IMR-90 (cell line): ENCODE measurements around the gene KMT2B. TPM values are rescaled to one million over a fixed set of nuclear protein-coding genes. Genes with fewer than 3 reads are reported as not detected.

Experiments used
- ATAC-seq: fragments of 200-7000 bp; cut with Tn5 transposase; 2 replicates; pipeline ENCODE4 v1.9.1; 2020; ENCODE audit warnings: low read depth, mild to moderate bottlenecking, moderate library complexity
- BruUV-seq: library from RNA; stranded (reverse); fragments of 400-500 nt; replicated peaks from 2 replicates; lab custom pipeline; 2021; lab: Mats Ljungman, UMichigan
- CTCF ChIA-PET: fragments of 300-600 bp; formaldehyde crosslinking; extraction: SDS; loops from one replicate; lab custom pipeline; 2021; ENCODE audit warnings: antibody characterized with exemption; lab: Yijun Ruan, JAX
- POLR2A ChIA-PET: fragments of 300-600 bp; sonication (Branson Sonifier 250); formaldehyde crosslinking; loops from one replicate; lab custom pipeline; 2022; ENCODE audit warnings: antibody characterized with exemption; ENCODE audit not compliant: unreplicated experiment; lab: Charles Lee
- DNase-seq: peaks from one replicate; pipeline ENCODE4 v3.0.0; 2013
- H2AFZ ChIP-seq: replicated peaks from 2 replicates; pipeline ENCODE3; 2013; ENCODE audit warnings: low read length, mild to moderate bottlenecking; ENCODE audit not compliant: poor library complexity
- H2AK5ac ChIP-seq: 2 replicates; pipeline ENCODE4 v1.6.1; 2013; ENCODE audit warnings: low read depth, low read length, inconsistent platforms
- H2AK9ac ChIP-seq: replicated peaks from 2 replicates; pipeline ENCODE3; 2013; ENCODE audit warnings: mild to moderate bottlenecking, low read depth, low read length, moderate library complexity; ENCODE audit not compliant: poor library complexity
- H2BK120ac ChIP-seq: 2 replicates; pipeline ENCODE4 v1.6.1; 2013; ENCODE audit warnings: low read depth, low read length, inconsistent platforms
- H2BK15ac ChIP-seq: 3 replicates; pipeline ENCODE4 v1.6.1; 2013; ENCODE audit warnings: low read depth, low read length, inconsistent platforms
- H2BK20ac ChIP-seq: 2 replicates; pipeline ENCODE4 v1.6.1; 2013; ENCODE audit warnings: low read depth, mild to moderate bottlenecking, inconsistent platforms, low read length, moderate library complexity
- H2BK5ac ChIP-seq: 2 replicates; pipeline ENCODE4 v1.6.1; 2013; ENCODE audit warnings: mild to moderate bottlenecking, low read depth, low read length, inconsistent platforms; ENCODE audit not compliant: poor library complexity, severe bottlenecking
- H3K14ac ChIP-seq: replicated peaks from 2 replicates; pipeline ENCODE4 v1.6.1; 2013; ENCODE audit warnings: low read depth, low read length, inconsistent platforms
- H3K18ac ChIP-seq: 2 replicates; pipeline ENCODE4 v1.6.1; 2013; ENCODE audit warnings: low read depth, low read length, control low read depth
- H3K23ac ChIP-seq: 2 replicates; pipeline ENCODE4 v1.6.1; 2013; ENCODE audit warnings: low read depth, low read length, inconsistent platforms
- H3K27ac ChIP-seq: 2 replicates; pipeline ENCODE4 v1.5.1; 2013; ENCODE audit warnings: mild to moderate bottlenecking, control low read depth, low read length; ENCODE audit not compliant: insufficient read depth
- H3K27me3 ChIP-seq: 2 replicates; pipeline ENCODE4 v1.6.1; 2013; ENCODE audit warnings: low read length; ENCODE audit not compliant: control insufficient read depth, insufficient read depth
- H3K36me3 ChIP-seq: 2 replicates; pipeline ENCODE4 v1.6.1; 2013; ENCODE audit warnings: low read length, mixed read lengths; ENCODE audit not compliant: control insufficient read depth, insufficient read depth
- H3K4ac ChIP-seq: 2 replicates; pipeline ENCODE4 v1.6.1; 2013; ENCODE audit warnings: low read depth, low read length, inconsistent platforms
- H3K4me1 ChIP-seq: 2 replicates; pipeline ENCODE4 v1.6.1; 2013; ENCODE audit warnings: low read length, mixed read lengths; ENCODE audit not compliant: control insufficient read depth, insufficient read depth
- H3K4me2 ChIP-seq: 2 replicates; pipeline ENCODE4 v1.6.1; 2013; ENCODE audit warnings: low read depth, mild to moderate bottlenecking, control low read depth, low read length, moderate library complexity
- H3K4me3 ChIP-seq: 2 replicates; pipeline ENCODE4 v1.5.1; 2013; ENCODE audit warnings: low read depth, mild to moderate bottlenecking, control low read depth, low read length, moderate library complexity; ENCODE audit not compliant: insufficient read depth
- H3K56ac ChIP-seq: 2 replicates; pipeline ENCODE4 v1.6.1; 2013; ENCODE audit warnings: low read length, inconsistent platforms; ENCODE audit not compliant: insufficient read depth; ENCODE audit errors: extremely low read depth
- H3K79me1 ChIP-seq, 2 experiments: 2 replicates each; pipeline ENCODE4 v1.6.1; 2013; ENCODE audit warnings: low read length in 2 of 2, inconsistent platforms in 1 of 2, low read depth in 1 of 2
- H3K9ac ChIP-seq: 2 replicates; pipeline ENCODE4 v1.6.1; 2013; ENCODE audit warnings: low read depth, low read length, control low read depth
- H3K9me1 ChIP-seq: 2 replicates; pipeline ENCODE4 v1.6.1; 2013; ENCODE audit warnings: low read length, inconsistent platforms; ENCODE audit not compliant: insufficient read depth
- H3K9me3 ChIP-seq: 2 replicates; pipeline ENCODE4 v1.6.1; 2013; ENCODE audit warnings: low read length; ENCODE audit not compliant: control insufficient read depth, insufficient read depth
- H4K20me1 ChIP-seq: 2 replicates; pipeline ENCODE4 v1.6.1; 2013; ENCODE audit warnings: low read length, inconsistent platforms; ENCODE audit not compliant: insufficient read depth
- H4K5ac ChIP-seq: 2 replicates; pipeline ENCODE4 v1.6.1; 2013; ENCODE audit warnings: mild to moderate bottlenecking, low read depth, low read length, control low read depth
- H4K8ac ChIP-seq, 2 experiments: 2 replicates each; pipeline ENCODE4 v1.6.1; 2013; ENCODE audit warnings: low read depth in 2 of 2, low read length in 2 of 2, control low read depth in 1 of 2, inconsistent platforms in 1 of 2
- H4K91ac ChIP-seq: 2 replicates; pipeline ENCODE4 v1.6.1; 2013; ENCODE audit warnings: low read depth, low read length, inconsistent platforms; ENCODE audit not compliant: insufficient read depth
- BHLHE40 ChIP-seq: fragments of 150-350 bp; IDR thresholded peaks from 2 replicates; pipeline ENCODE4 v1.6.1; 2016; ENCODE audit warnings: mild to moderate bottlenecking, low read depth, low read length
- MAFK ChIP-seq: IDR thresholded peaks from 2 replicates; pipeline ENCODE4 v1.6.1; 2012; ENCODE audit warnings: low read depth, low read length, improper control_type of control experiment
- NFE2L2 ChIP-seq: fragments of 150-350 bp; IDR thresholded peaks from 2 replicates; pipeline ENCODE4 v1.6.1; 2016; ENCODE audit warnings: low read depth, mild to moderate bottlenecking, low read length
- RFX5 ChIP-seq: IDR thresholded peaks from 2 replicates; pipeline ENCODE4 v1.8.0; 2012; ENCODE audit warnings: low read depth, mild to moderate bottlenecking, low read length, moderate library complexity
- WGBS, 2 experiments: methylation state at CpG; one replicate each; pipeline versions ENCODE4 v1.1.5 to v1.1.7; 2013; ENCODE audit warnings: missing lambda C conversion rate in 2 of 2; ENCODE audit not compliant: insufficient read length in 1 of 2; ENCODE audit errors: extremely low coverage in 2 of 2; 5-methylcytosine and 5-hydroxymethylcytosine counted together
- dilution Hi-C: fragments of 300-500 bp; cut with HindIII; formaldehyde crosslinking; loops from one replicate; pipeline ENCODE4 v1.14.3; 2018; ENCODE audit warnings: low sequenced_read_pairs; ENCODE audit not compliant: unreplicated experiment
- in situ Hi-C: fragments of 300-500 bp; cut with MboI; formaldehyde crosslinking; loops from 3 replicates; pipeline ENCODE4 v1.14.3; 2019; ENCODE audit warnings: low sequenced_read_pairs, inconsistent platforms, mixed read lengths
- intact Hi-C: fragments of 100-400 bp; cut with micrococcal nuclease; formaldehyde crosslinking; loops from 2 replicates; pipeline ENCODE4 v1.10.0; 2022
- polyA plus RNA-seq, 3 experiments: library from polyadenylated mRNA; depleted of rRNA; stranded (reverse); fragments of >200 nt; gene quantifications; 2 replicates each; pipeline ENCODE4 v1.2.3, GENCODE V29; 2012; ENCODE audit warnings: low replicate concordance in 1 of 3
- total RNA-seq: library from RNA; depleted of rRNA; stranded (reverse); fragments of >200 nt; gene quantifications from 2 replicates; pipeline ENCODE4 v1.2.3, GENCODE V29; 2012

Gene KMT2B
- total and polyA plus RNA-seq, 2 of the 4 experiments (the other 2 are of a cell fraction), result 3.0 to 30.7 TPM

DNA sequence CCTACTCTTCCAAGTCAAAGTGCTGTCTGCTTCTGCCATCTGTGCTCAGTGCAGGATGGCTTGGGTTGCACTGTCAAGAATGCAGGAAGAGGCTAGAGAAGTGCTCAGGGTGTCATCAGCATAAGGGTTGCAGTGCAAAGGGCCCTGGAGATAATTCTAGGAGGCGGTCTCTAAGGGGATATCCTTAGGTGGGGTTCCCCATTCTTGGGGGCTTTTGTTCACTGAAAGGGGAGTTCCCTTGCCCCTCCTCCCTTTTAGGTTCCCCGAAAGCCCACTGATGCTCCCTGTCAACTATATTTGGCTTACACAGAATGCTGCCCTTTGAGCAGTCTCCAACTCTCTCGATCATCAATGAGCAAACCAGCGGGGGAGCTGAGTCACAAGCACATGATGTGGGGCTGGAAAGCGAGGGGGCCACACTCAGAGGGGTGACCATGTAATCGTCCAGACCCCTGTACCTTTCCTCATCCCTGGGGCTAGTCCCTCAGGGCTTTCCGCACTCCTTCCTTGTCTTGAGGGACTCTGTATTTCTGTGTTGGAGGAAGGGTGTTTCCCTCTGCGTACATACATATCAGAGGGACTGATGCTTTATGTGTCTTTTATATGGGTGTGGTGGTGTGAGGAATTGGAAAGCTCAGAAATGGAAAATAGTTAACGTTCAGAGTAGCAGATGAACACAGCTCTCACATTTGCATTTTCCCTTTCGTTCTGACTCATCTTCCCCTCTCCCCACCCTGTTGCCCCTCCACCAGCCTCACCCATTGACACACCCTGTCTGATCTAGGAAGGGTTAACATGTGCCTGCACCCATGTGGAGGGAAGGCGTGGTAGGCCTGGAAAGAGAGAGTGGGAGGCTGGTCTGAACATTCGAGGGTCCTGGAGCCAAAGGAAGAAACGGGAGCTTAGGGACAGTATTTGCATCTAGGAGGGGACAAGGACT, 6.7 kb upstream of the KMT2B start:
- no peak overlapping the region for H3K23ac ChIP-seq
- no peak for DNase-seq
- no peaks in the 10 kb centered on the region for H3K36me3 ChIP-seq
- BruUV-seq, result no TSS peak
- in situ Hi-C loops (no loop called here), dilution Hi-C loops (no loop called here), intact Hi-C loops (no loop called here)
- no peak overlapping the region for H2AK5ac ChIP-seq
- H4K8ac ChIP-seq, result no peak overlapping the region
- H2AK9ac ChIP-seq, result no peak overlapping the region
- no peak for ATAC-seq
- CTCF ChIA-PET, result no interaction called here
- no peak overlapping the region for H2AFZ ChIP-seq
- H3K4me1 ChIP-seq, result peaks cover 5% of the 10 kb centered on the region
- no peaks in the 10 kb centered on the region for H3K9me1 ChIP-seq
- H4K20me1 ChIP-seq, result no peaks in the 10 kb centered on the region
- peaks cover 0 to 6% of the 10 kb centered on the region in 2 experiments; a peak in 1 of 4 replicates for H3K79me1 ChIP-seq
- WGBS, 2 experiments, result no CpG with 5 or more reads among the region's 13 CpGs
- H3K9ac ChIP-seq, result no peak overlapping the region
- no peak overlapping the region for H3K4ac ChIP-seq
- TF ChIP-seq MAFK (no peak), NFE2L2 (no peak), RFX5 (no peak), BHLHE40 (no peak)
- H3K14ac ChIP-seq, result no peak overlapping the region
- no peak overlapping the region for H2BK120ac ChIP-seq
- no peak overlapping the region for H3K4me3 ChIP-seq
- no peak overlapping the region for H3K56ac ChIP-seq
- no peak overlapping the region for H3K27ac ChIP-seq
- no peak overlapping the region for H2BK5ac ChIP-seq
- H3K18ac ChIP-seq, result no peak overlapping the region
- no peak overlapping the region for H4K91ac ChIP-seq
- no peaks in the 10 kb centered on the region for H3K9me3 ChIP-seq
- no peak overlapping the region for H3K4me2 ChIP-seq
- no peaks in the 10 kb centered on the region for H3K27me3 ChIP-seq
- POLR2A ChIA-PET, result no interaction called here
- H2BK15ac ChIP-seq, result no peak overlapping the region
- no peak overlapping the region for H2BK20ac ChIP-seq
- no peak overlapping the region for H4K5ac ChIP-seq
